PFSK-1 (cell line): ENCODE data around the gene PRRC2B. TPM values are rescaled to one million over a fixed set of nuclear protein-coding genes. Genes with fewer than 3 reads are reported as not detected.
A peak's percentile ranks its signal among the peaks of the same experiment; 100 is the strongest.

Experiments
- FOXP2 ChIP-seq: optimal IDR thresholded peaks from 2 replicates; pipeline ENCODE3; 2011; ENCODE audit warnings: borderline replicate concordance, control low read depth, inconsistent platforms; ENCODE audit not compliant: insufficient read depth; ENCODE audit errors: extremely low read length, extremely low read depth
- POLR2AphosphoS5 ChIP-seq: IDR thresholded peaks from 2 replicates; pipeline ENCODE4 v1.6.1; 2012; ENCODE audit warnings: low read depth, mild to moderate bottlenecking, control low read depth, low read length, moderate library complexity
- SIN3A ChIP-seq: IDR thresholded peaks from 2 replicates; pipeline ENCODE4 v1.6.1; 2012; ENCODE audit warnings: mild to moderate bottlenecking, low read length, moderate library complexity, borderline replicate concordance; ENCODE audit not compliant: insufficient read depth
- TAF1 ChIP-seq: IDR thresholded peaks from 2 replicates; pipeline ENCODE4 v1.6.1; 2012; ENCODE audit warnings: low read length, control low read depth, borderline replicate concordance; ENCODE audit not compliant: insufficient read depth
- polyA plus RNA-seq: library from polyadenylated mRNA; unstranded; fragments of >200 nt; gene quantifications from one replicate; pipeline ENCODE4 v1.2.1, GENCODE V29; 2012; ENCODE audit warnings: low read depth, missing spikeins; ENCODE audit not compliant: insufficient read length
- TF ChIP-seq, protein P1 (sequence below), 2 experiments: IDR thresholded peaks; 2 replicates each; pipeline versions ENCODE4 v1.6.1 to v1.8.0; 2011 to 2012; ENCODE audit warnings: low read depth in 2 of 2, low read length in 2 of 2, control low read depth in 1 of 2, inconsistent platforms in 1 of 2, mild to moderate bottlenecking in 1 of 2, moderate library complexity in 1 of 2; ENCODE audit not compliant: insufficient read depth in 1 of 2

PRRC2B gene
- 78.9 TPM for polyA plus RNA-seq

DNA sequence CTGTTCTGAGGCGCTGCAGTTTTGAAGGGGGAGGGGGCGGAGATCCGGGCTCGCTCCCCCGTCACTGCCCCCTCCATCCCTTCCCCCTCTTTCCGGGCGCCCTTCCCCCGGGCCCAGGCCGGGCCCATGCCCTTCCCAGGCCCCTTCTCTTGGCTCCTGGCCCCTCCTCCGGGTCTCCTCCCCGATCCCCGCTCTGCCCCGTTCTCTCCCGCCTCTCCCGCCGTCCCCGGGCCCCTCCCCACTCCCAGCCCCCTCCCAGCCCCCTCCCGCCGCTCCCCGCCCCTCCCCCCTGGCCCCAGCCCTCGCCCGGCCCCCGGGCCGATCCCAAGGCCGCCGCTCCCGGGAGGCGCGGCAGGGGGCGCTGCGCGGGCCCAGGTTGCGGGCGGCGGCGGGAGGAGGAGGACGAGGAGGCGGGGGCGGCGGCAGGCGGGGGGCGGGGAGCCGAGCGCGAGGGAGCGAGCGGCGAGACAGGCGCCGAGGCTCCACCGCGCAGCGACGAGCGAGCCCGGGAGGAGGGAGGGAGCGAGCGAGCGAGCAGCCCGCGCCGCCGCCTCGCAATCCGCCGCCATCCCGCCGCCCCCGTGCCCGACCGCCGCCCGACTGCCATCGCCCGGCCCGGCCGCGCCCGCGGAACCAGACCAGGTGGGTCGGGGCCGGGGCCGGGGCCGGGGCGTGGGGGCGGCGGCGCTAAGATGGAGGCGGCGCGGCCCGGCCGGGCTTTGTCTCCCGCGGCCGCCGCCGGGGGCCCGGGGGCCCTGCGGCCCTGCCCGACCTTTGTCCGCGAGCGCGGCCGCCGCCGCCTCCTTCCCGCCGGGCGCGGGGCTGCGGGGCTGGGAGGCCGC, at the start of gene PRRC2B:
Gene PRRC2B, plus strand, starts transcription at position 465 of the 842 bp plus-strand sequence. CDS start 36,059 bp downstream, outside the sequence.
- TF ChIP-seq SIN3A: no peak
- TF ChIP-seq FOXP2: peak; percentile 57
- TF ChIP-seq TAF1: no peak
- no peak for TF ChIP-seq POLR2AphosphoS5
- TF ChIP-seq, protein P1, sequence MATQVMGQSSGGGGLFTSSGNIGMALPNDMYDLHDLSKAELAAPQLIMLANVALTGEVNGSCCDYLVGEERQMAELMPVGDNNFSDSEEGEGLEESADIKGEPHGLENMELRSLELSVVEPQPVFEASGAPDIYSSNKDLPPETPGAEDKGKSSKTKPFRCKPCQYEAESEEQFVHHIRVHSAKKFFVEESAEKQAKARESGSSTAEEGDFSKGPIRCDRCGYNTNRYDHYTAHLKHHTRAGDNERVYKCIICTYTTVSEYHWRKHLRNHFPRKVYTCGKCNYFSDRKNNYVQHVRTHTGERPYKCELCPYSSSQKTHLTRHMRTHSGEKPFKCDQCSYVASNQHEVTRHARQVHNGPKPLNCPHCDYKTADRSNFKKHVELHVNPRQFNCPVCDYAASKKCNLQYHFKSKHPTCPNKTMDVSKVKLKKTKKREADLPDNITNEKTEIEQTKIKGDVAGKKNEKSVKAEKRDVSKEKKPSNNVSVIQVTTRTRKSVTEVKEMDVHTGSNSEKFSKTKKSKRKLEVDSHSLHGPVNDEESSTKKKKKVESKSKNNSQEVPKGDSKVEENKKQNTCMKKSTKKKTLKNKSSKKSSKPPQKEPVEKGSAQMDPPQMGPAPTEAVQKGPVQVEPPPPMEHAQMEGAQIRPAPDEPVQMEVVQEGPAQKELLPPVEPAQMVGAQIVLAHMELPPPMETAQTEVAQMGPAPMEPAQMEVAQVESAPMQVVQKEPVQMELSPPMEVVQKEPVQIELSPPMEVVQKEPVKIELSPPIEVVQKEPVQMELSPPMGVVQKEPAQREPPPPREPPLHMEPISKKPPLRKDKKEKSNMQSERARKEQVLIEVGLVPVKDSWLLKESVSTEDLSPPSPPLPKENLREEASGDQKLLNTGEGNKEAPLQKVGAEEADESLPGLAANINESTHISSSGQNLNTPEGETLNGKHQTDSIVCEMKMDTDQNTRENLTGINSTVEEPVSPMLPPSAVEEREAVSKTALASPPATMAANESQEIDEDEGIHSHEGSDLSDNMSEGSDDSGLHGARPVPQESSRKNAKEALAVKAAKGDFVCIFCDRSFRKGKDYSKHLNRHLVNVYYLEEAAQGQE (IDR thresholded peaks at IDR 0.05; ENCODE audit: insufficient read depth in 1 of 2, low read depth in 2 of 2, low read length in 2 of 2): no peak

DNA sequence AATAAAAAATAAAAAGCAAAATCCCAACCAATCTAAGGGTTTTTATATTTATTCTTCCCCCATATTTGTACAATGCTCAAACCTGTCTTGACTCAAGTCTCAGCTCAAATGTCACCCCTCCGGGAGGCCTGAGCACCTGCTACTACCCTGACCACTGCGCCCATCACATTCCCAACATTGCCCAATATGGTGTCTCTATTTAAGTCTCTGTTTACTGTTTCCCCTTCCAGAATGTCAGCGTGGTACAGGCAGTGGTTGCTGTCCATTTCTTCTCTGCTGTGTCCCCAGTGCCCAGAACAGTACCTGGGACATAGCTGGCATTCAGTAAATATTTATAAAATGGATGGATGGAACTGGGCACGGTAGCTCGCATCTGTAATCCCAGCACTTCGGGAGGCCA, 47.3 kb upstream of the PRRC2B start:
- TF ChIP-seq FOXP2 (no peak), SIN3A (no peak), TAF1 (no peak), POLR2AphosphoS5 (no peak)
- TF ChIP-seq, protein P1 (IDR thresholded peaks at IDR 0.05; ENCODE audit: insufficient read depth in 1 of 2, low read depth in 2 of 2, low read length in 2 of 2): no peak

DNA sequence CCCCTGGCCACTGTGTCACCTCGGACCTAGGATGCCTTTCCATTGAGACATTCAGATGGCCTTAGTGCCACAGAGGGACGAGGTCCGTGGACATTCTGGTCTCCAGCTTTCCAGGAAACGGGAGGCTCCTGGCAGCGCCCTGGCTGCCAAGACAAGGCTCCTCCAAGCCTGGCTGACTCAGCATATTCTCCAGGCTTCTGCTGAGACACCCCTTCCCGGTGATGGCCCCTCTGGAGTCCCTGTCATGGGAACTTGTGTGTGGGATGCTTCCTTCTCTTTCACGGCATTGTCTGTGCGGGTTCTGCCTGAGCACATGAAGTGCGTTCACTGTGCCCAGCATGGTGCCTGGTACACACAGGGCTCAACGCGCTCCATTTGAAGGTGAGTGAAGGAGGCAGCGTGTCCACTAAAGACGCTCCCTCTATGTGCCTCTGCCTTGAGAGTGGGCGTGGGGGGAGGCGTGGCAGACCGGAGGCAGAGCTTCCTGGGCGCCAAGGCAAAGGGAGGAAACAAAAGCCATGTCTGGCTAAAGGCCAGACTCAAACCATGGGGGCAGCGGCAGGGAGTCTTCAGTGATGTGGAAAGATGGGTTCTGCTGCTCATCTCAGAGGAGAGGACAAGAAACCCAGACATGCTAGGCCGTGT, 46.4 kb upstream of the PRRC2B start:
- TF ChIP-seq, protein P1 (IDR thresholded peaks at IDR 0.05; ENCODE audit: insufficient read depth in 1 of 2, low read depth in 2 of 2, low read length in 2 of 2): no peak
- no peak for TF ChIP-seq TAF1

DNA sequence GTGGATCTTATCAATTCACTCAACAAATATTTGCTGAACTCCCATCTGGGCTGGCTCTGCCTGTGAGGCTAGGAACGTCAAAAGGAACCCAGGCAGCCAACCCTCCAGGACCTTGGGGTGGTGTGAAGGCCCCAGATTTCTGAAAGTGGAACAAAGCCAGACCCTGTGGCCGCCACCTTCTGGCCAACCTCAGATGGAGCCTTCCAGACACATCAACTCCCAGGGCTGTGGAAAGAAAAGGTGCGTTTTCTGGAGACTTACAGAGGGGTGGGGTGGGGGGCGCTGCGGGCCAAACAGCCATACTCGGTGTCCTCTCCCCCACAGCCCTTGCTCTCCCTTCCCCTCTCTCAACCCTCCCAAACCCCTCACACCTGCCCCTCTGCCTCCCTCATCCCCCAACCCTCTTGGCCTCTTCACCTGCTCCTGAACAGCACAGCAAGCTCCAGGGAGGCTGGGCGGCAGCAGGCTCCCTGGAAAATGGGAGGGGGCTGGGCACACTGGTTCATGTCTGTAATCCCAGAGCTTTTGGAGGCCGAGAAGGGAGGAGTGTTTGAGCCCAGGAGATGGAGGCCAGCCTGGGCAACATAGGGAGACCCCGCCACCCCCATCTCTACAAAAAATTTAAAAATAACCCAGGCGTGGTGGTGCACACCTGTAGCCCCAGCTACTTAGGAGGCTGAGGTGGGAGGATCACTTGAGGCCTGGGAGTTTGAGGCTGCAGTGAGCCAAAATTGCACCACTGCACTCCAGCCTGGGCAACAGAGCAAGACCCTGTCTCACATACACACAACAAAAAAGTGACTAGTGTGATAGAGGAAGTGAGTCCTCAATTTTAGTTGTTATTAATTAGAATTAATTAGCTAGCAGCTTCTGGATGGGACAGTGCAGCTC, 45.0 kb upstream of the PRRC2B start:
- no peak for TF ChIP-seq SIN3A
- TF ChIP-seq TAF1: no peak
- TF ChIP-seq POLR2AphosphoS5: no peak
- TF ChIP-seq, protein P1 (IDR thresholded peaks at IDR 0.05; ENCODE audit: insufficient read depth in 1 of 2, low read depth in 2 of 2, low read length in 2 of 2): no peak
- TF ChIP-seq FOXP2: no peak
